ENCODE data around the gene PERCC1.

DNA sequence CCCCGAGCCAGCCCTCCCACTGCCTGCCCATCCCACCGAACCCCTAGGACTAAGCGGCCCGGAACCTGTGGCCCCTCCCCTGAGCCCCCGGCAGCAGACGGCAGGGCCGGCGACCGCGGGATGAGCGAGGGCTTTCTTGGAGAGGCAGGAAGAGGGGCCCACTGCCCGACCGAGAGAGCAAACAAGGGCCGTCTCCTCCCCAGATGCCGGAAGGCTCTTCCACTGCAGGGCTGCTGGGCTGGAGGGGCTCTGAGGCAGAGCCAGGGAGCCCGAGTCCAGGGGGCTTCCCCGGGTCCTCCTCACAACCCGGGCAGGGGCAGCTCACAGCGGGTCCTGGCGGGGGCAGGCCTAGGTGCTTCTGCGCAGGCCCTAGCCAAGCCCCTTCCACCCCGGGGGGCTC lies 2.9 kb downstream of the PERCC1 start:
- no peak for TF ChIP-seq POLR2A (IDR thresholded peaks at IDR 0.05)
- TF ChIP-seq, protein P1, sequence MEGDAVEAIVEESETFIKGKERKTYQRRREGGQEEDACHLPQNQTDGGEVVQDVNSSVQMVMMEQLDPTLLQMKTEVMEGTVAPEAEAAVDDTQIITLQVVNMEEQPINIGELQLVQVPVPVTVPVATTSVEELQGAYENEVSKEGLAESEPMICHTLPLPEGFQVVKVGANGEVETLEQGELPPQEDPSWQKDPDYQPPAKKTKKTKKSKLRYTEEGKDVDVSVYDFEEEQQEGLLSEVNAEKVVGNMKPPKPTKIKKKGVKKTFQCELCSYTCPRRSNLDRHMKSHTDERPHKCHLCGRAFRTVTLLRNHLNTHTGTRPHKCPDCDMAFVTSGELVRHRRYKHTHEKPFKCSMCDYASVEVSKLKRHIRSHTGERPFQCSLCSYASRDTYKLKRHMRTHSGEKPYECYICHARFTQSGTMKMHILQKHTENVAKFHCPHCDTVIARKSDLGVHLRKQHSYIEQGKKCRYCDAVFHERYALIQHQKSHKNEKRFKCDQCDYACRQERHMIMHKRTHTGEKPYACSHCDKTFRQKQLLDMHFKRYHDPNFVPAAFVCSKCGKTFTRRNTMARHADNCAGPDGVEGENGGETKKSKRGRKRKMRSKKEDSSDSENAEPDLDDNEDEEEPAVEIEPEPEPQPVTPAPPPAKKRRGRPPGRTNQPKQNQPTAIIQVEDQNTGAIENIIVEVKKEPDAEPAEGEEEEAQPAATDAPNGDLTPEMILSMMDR (IDR thresholded peaks at IDR 0.05) = no peak
